Stimulated activated CD4-positive, alpha-beta T cell treated with anti-CD3 and anti-CD28 coated beads, Interleukin-12 subunit alpha, Interleukin-12 subunit beta, amount 100 ng/mL, for 4 hours (primary cell): Measurements from ENCODE around the gene AP2A2.

Source experiments
- DNase-seq: peaks from one replicate; pipeline ENCODE4 v3.0.0-alpha.2; 2020

The AP2A2 gene

GRCh38 chr11:1031121-1031899 is 105.6 kb downstream of the AP2A2 start:
- DNase-seq, result no peak

DNA sequence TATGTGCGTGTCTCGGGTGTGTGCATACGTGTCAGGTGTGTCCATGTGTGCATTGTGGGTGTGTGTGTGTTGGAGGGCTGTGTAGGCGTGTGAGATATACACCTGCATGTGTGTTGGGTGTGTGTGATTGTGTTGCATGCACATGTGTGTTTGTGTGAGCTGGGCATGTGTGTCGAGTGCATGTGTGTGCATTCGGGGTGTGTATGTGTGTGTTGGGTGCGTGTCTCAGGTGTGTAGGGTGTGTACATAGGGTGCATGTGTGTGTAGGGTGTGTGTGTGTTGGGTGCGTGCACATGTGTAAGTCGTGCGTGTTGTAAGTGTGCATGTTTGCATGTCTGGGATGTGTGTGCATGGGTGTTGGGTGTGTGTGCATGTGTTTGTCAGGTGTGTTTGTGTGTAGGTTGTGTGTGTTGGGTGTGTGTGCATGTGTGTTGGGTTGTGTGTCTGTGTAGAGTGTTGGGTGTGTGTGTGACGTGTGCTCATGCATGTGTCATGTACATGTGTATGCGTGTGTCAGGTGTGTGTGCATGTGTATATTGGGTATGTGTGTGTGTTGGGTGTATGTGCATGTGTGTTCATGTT is 106.7 kb downstream of the AP2A2 start:
- DNase-seq, result no peak

DNA sequence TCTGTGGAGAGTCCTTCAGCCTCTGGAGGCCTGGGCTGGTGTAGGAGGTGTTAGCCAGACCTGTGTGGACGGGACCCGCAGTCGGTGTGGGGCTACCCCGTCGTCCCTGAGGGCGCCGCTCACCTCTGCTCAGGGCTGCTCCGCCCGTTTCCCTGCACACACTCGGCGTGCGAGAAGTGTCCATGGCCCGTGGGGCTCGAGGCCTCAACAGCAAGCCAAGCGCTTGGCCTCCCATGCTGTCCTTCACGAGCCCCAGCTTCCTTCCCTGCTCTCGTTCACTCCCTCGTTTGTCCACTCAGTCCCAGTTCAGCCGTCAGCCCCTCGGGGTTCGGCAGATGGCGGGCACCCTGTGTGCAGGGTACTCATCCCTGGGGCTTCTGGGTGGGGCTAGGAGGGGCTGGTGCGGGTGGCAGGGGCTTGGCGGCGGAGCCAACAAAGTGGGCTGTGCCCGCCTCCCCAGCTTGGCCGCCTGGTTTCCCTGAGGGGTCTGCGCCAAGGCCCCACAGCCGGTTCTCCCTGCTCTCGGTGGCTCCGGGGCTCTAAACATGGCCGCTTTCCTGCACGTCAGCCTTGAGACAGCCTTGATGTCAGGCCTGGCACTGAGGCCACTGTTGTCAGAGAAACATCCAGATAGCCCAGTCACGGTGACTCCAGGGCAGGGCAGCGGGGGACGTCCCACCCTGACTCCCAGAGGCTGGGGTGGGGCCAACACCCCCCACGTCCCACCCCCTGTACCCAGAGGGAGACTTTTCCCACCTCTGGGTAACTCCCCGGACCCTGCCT is 107.5 kb downstream of the AP2A2 start:
- no peak for DNase-seq

GRCh38 chr11:1034001-1034400 is 108.3 kb downstream of the AP2A2 start:
- no peak for DNase-seq

GRCh38 chr11:1034456-1035295 is 109.0 kb downstream of the AP2A2 start:
- DNase-seq, result no peak

DNA sequence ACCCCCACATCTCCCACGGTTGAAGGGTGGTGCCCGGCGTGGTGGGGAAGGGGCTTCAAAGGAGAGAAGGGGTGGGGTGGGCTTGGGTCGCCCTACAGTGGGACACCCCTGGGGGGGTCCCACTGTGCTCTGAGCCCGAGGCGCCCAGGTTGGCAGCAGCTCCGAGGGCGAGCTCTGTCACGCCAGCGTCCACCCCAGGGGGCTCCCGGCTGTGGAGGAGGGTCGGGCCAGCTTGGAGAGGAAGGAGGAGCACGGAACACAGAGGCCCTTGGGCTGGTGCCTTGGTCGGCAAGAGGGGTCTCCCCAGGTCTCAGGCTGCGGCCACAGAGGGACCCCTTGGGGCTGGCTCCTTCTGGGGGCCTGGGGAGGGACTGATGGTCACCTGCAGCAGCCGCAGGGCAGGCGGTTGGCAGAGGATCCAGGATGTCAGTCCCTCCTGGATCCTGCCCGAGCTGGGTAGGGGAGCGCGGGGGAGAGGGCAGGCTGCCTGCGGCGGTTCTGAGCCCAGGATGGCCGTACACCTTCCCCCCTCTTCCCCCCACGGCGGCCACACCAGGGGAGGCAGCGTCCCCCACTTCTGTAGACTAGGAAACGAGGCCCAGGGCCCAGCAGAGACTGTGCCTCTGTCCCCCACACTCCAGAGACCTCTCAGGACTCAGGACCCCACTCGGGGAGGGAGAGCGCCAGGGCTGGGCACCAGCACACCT is 110.1 kb downstream of the AP2A2 start:
- no peak for DNase-seq

- DNase-seq, result no peak
These were observed 110.7 kb downstream of the AP2A2 start, which contains the start of gene MUC6 for GRCh38 chr11:1036303-1036923. Gene MUC6 (minus strand): TSS chr11:1036718. CDS start chr11:1036655, 63 bp downstream.

- DNase-seq, result no peak
These were observed 111.3 kb downstream of the AP2A2 start for GRCh38 chr11:1036931-1037330.

GRCh38 chr11:1037506-1038055 is 111.9 kb downstream of the AP2A2 start:
- DNase-seq, result no peak

GRCh38 chr11:1038361-1038760 is 112.7 kb downstream of the AP2A2 start:
- DNase-seq, result no peak

- DNase-seq, result no peak
These were observed 113.3 kb downstream of the AP2A2 start for GRCh38 chr11:1038921-1039320.

GRCh38 chr11:1039481-1040427 is 114.1 kb downstream of the AP2A2 start:
- DNase-seq, result no peak

DNA sequence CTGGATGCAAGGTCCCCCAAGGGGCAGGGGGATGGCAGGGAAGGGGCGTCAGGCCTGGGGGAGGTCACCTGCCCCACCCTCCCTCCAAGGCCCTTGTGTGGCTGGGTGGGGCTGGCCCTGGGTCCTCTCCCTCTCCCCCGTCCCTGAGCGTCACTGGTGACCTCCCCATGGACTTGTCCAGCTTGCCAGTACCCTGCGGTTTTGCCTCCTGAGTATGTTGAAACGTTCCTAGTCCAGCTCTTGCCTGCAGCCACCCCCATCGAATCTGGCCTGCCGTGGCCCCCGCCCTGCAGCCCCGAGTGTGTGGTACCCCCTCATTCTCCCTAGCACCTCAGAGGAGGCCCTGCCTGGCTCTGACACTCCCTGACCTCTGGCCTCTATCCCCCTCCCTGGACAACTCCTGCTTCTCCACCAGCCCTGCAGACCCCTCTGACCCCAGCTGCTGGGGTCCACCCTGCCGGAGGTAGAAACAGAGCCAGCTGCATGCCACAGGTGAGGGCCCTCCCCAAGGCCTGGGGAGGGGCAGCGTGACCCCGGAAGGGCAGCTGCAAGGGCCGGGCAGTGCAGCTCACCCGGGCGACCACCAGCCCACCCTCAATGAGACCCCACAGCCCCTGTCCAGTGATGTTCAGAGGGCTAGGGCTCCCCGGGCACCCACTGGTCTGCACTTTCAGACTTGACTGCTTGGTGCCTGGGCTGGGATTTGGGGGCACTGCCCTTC is 114.9 kb downstream of the AP2A2 start:
- no peak for DNase-seq

GRCh38 chr11:1041149-1041467 is 115.4 kb downstream of the AP2A2 start:
- DNase-seq, result no peak

GRCh38 chr11:1041471-1041870 is 115.8 kb downstream of the AP2A2 start:
- DNase-seq, result no peak

DNA sequence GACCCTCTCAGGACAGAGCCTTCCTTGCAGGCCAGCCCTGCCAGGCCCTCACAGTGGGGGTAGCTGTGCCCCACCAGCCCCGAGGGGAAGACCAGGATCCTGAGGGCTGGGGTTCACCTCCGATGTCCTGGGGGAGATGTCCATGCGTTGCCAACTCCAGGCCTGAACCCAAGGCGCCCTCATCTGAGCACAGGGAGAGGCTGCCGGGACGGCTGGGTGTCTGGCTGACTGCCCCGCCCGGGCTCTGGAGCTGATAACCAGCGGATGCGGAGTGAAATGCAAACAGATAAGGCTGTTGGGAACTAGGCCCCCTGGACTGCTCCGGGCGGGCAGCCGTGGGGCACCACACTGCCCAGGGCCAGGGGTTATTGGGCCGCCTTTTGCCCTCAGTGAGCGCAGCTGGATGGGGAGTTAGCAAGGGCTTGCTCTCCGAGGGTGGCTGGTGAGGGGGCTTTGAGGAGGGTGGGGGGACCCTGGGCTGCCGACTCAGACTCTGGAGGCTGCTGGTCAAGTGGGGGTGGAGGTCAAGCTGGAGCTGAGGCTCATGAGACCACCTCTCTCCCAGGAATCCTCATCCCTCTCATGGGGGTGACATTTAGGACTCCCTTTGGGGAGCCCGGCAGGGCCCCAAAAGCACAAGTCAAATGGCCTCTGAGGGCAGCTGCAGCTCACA is 116.4 kb downstream of the AP2A2 start:
- DNase-seq, result no peak

GRCh38 chr11:1042626-1043562 is 117.2 kb downstream of the AP2A2 start:
- no peak for DNase-seq

DNA sequence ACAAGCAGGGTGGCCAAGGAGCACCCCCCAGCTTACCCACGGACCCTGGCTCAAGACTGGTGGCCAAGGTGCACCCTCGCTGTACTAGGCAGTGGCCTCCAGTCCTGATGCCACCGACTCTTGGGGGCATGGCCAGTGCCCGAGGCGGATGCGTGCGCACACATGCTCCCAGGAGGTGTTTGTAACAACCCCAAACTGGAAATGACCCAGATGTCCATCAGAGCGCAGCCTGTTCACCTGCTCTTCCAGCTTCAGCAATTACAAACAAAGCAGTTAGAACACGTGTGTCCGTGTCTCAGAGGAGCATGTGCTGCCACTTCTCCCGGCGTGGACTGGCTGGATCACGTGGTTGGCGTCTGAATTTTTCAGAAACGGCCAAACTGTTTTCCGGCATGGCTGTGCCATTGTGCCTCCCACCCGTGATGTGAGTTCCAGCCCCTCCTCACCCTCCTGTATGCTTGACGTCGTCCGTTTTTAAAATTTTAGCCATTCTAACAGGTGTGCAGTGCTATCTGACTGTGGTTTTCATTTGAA is 118.0 kb downstream of the AP2A2 start:
- no peak for DNase-seq
